Stomach (tissue), 4 donors: ENCODE measurements around the gene PXMP2.

Experiments used
- CTCF ChIP-seq, 7 experiments: fragments of 450-650 bp in 4 of 7; fragments of 200-600 bp in 3 of 7; sonication (generic) in 3 of 7; IDR thresholded peaks; one replicate each; pipeline ENCODE4 v1.5.1; 2016 to 2019; ENCODE audit warnings: antibody characterized with exemption in 7 of 7, control low read depth in 2 of 7, mild to moderate bottlenecking in 1 of 7
- EP300 ChIP-seq: sonication (generic); formaldehyde crosslinking; IDR thresholded peaks from one replicate; pipeline ENCODE4 v1.6.1; 2017; ENCODE audit warnings: antibody characterized with exemption
- POLR2A ChIP-seq, 4 donors: fragments of 450-650 bp; IDR thresholded peaks; one replicate each; pipeline ENCODE4 v1.6.1; 2016; ENCODE audit warnings: antibody characterized with exemption in 4 of 4, control low read depth in 2 of 4, mild to moderate bottlenecking in 1 of 4, moderate library complexity in 1 of 4
- POLR2AphosphoS5 ChIP-seq, 3 donors: sonication (generic); formaldehyde crosslinking; IDR thresholded peaks; one replicate each; pipeline ENCODE4 v1.6.1; 2016; ENCODE audit warnings: antibody characterized with exemption in 3 of 3

- no peak for TF ChIP-seq POLR2A (IDR thresholded peaks at IDR 0.05)
- no peak for TF ChIP-seq CTCF (IDR thresholded peaks at IDR 0.05)
- TF ChIP-seq POLR2AphosphoS5 (IDR thresholded peaks at IDR 0.05) = no peak
- TF ChIP-seq EP300 = no peak
Observed at GRCh38 chr12:132728502-132728901, 41.1 kb downstream of the PXMP2 start.
